ENCODE data around the gene TTC27. TPM values are rescaled to one million over a fixed set of nuclear protein-coding genes. Genes with fewer than 3 reads are reported as not detected.

The TTC27 gene
- total and polyA plus RNA-seq, 3 experiments from 2014 or later: 22.1 to 41.7 (median 40.9) TPM

- Histone ChIP-seq H3K27me3 (ENCODE audit: insufficient read depth, low read length, poor library complexity, severe bottlenecking) (no peaks in the 10 kb centered on the region), H3K9me3 (ENCODE audit: low read length) (no peaks in the 10 kb centered on the region), H3K4me3 (ENCODE audit: low read length) (no peak overlapping the region), H3K4me1 (ENCODE audit: insufficient read depth, low read length) (no peaks in the 10 kb centered on the region), H3K36me3 (ENCODE audit: insufficient read depth, low read length) (no peaks in the 10 kb centered on the region), H3K27ac (ENCODE audit: low read depth, low read length) (no peak overlapping the region)
- CTCF ChIA-PET: no interaction called here
- POLR2A ChIA-PET: no interaction called here
- Mint-ChIP-seq H3K4me1 (no peaks in the 10 kb centered on the region), H3K27ac (no peak overlapping the region), H3K9me3 (no peaks in the 10 kb centered on the region), H3K27me3 (no peaks in the 10 kb centered on the region), H3K36me3 (peaks cover 6 to 34% (median 23%) of the 10 kb centered on the region in 3 donors), H3K4me3 (no peak overlapping the region)
- DNase-seq: no peak
Measured at GRCh38 chr2:32805104-32806095, 177.6 kb downstream of the TTC27 start.

DNA sequence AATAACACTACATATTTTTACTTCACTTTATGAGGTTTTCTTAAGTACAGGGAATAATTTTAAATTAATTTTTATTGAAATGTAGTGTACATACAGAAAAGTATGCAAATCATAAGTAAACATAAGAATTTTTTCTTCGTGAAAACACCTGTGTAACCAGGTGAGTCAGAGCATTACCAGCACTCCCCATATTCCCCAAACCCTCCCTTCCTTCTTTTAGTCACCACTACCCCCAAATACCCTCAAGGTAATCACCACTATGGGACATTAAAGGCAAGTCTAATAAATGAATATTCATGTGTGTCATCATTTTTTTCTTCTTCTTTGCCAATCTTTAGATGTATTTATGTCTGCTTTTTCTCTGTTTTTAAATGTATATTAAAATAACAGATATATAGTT, 179.0 kb downstream of the TTC27 start:
- no peaks in the 10 kb centered on the region for H3K4me1 Mint-ChIP-seq
- H3K9me3 Mint-ChIP-seq: no peaks in the 10 kb centered on the region
- Histone ChIP-seq H3K9me3 (ENCODE audit: low read length) (no peaks in the 10 kb centered on the region), H3K36me3 (ENCODE audit: insufficient read depth, low read length) (no peaks in the 10 kb centered on the region), H3K4me3 (ENCODE audit: low read length) (no peak overlapping the region), H3K27me3 (ENCODE audit: insufficient read depth, low read length, poor library complexity, severe bottlenecking) (no peaks in the 10 kb centered on the region), H3K27ac (ENCODE audit: low read depth, low read length) (no peak overlapping the region), H3K4me1 (ENCODE audit: insufficient read depth, low read length) (no peaks in the 10 kb centered on the region)
- H3K4me3 Mint-ChIP-seq: no peak overlapping the region
- ChIA-PET POLR2A (no interaction called here), CTCF (no interaction called here)
- peaks cover 9 to 41% (median 30%) of the 10 kb centered on the region in 3 donors for H3K36me3 Mint-ChIP-seq
- H3K27ac Mint-ChIP-seq: no peak overlapping the region
- H3K27me3 Mint-ChIP-seq: no peaks in the 10 kb centered on the region
- no peak for DNase-seq

DNA sequence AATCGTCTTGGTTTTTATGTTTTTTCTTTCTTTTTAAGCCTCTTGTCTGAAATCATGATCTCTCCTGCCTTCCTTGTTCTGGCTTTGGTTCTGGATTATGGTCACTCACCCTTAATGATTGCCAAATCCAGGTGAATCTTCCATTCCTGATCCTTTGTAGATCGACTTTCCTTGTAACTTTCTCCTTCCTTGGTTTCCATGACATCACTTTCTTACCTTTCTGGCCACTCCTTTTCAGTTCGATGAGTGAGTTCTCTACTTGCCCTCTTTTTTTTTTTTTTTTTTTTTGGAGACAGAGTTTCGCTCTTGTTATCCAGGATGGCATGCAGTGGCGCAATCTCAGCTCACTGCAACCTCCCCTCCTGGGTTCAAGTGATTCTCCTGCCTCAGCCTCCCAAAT, 179.8 kb downstream of the TTC27 start:
- Histone ChIP-seq H3K4me3 (ENCODE audit: low read length) (no peak overlapping the region), H3K4me1 (ENCODE audit: insufficient read depth, low read length) (no peaks in the 10 kb centered on the region), H3K27ac (ENCODE audit: low read depth, low read length) (no peak overlapping the region), H3K36me3 (ENCODE audit: insufficient read depth, low read length) (no peaks in the 10 kb centered on the region), H3K9me3 (ENCODE audit: low read length) (no peaks in the 10 kb centered on the region), H3K27me3 (ENCODE audit: insufficient read depth, low read length, poor library complexity, severe bottlenecking) (no peaks in the 10 kb centered on the region)
- no peaks in the 10 kb centered on the region for H3K9me3 Mint-ChIP-seq
- H3K36me3 Mint-ChIP-seq: peaks cover 10 to 46% (median 30%) of the 10 kb centered on the region in 3 donors
- POLR2A ChIA-PET: no interaction called here
- H3K27me3 Mint-ChIP-seq: no peaks in the 10 kb centered on the region
- H3K4me3 Mint-ChIP-seq: no peak overlapping the region
- CTCF ChIA-PET: no interaction called here
- H3K27ac Mint-ChIP-seq: no peak overlapping the region
- H3K4me1 Mint-ChIP-seq: no peaks in the 10 kb centered on the region
- DNase-seq: no peak

- ChIA-PET POLR2A (no interaction called here), CTCF (interaction anchor here (1.0 kb wide), 1 partner anchor 14 kb away, joined by 4 read pairs; no protein-coding TSS in a partner anchor)
- DNase-seq: no peak
- Mint-ChIP-seq H3K4me3 (no peak overlapping the region), H3K36me3 (peaks cover 13 to 68% (median 33%) of the 10 kb centered on the region in 3 donors), H3K27ac (peak overlapping the region in 1 of 8 donors; percentile 74), H3K4me1 (no peaks in the 10 kb centered on the region), H3K9me3 (no peaks in the 10 kb centered on the region), H3K27me3 (no peaks in the 10 kb centered on the region)
- no peaks in the 10 kb centered on the region for H3K36me3 ChIP-seq (ENCODE audit: insufficient read depth, low read length)
- H3K4me1 ChIP-seq (ENCODE audit: insufficient read depth, low read length): no peaks in the 10 kb centered on the region
- H3K9me3 ChIP-seq (ENCODE audit: low read length): no peaks in the 10 kb centered on the region
- H3K4me3 ChIP-seq (ENCODE audit: low read length): no peak overlapping the region
- no peaks in the 10 kb centered on the region for H3K27me3 ChIP-seq (ENCODE audit: insufficient read depth, low read length, poor library complexity, severe bottlenecking)
- H3K27ac ChIP-seq (ENCODE audit: low read depth, low read length): no peak overlapping the region
Measured at GRCh38 chr2:32810909-32811495, 183.2 kb downstream of the TTC27 start.

DNA sequence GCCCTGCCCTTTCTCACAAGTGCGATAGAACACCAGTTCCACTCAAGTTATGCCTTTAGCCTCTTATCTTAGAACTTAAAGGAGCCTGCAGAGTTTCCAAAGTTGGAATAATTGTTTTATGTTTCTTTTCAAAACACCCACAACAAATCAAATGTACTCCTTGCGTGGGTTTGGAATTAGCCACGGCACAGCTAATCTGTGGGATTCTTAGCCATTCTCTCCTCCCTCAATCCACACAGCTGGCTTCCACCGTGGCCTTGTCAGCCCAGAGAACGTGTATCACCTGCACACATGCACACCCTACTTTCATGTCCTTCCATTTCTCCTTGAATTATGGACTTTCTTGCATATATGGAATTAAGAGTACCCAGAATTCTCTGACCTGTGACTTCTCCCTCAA, 183.8 kb downstream of the TTC27 start:
- Mint-ChIP-seq H3K27me3 (no peaks in the 10 kb centered on the region), H3K27ac (no peak overlapping the region), H3K9me3 (no peaks in the 10 kb centered on the region), H3K4me1 (no peaks in the 10 kb centered on the region), H3K36me3 (peaks cover 13 to 73% (median 33%) of the 10 kb centered on the region in 3 donors), H3K4me3 (no peak overlapping the region)
- Histone ChIP-seq H3K9me3 (ENCODE audit: low read length) (no peaks in the 10 kb centered on the region), H3K27me3 (ENCODE audit: insufficient read depth, low read length, poor library complexity, severe bottlenecking) (no peaks in the 10 kb centered on the region), H3K36me3 (ENCODE audit: insufficient read depth, low read length) (no peaks in the 10 kb centered on the region), H3K27ac (ENCODE audit: low read depth, low read length) (no peak overlapping the region), H3K4me3 (ENCODE audit: low read length) (no peak overlapping the region), H3K4me1 (ENCODE audit: insufficient read depth, low read length) (no peaks in the 10 kb centered on the region)
- ChIA-PET POLR2A (no interaction called here), CTCF (no interaction called here)
- no peak for DNase-seq

GRCh38 chr2:32812316-32812715, 184.5 kb downstream of the TTC27 start:
- Mint-ChIP-seq H3K4me1 (no peaks in the 10 kb centered on the region), H3K9me3 (no peaks in the 10 kb centered on the region), H3K4me3 (no peak overlapping the region), H3K36me3 (peaks cover 15 to 77% (median 36%) of the 10 kb centered on the region in 3 donors), H3K27me3 (no peaks in the 10 kb centered on the region), H3K27ac (no peak overlapping the region)
- H3K4me3 ChIP-seq (ENCODE audit: low read length): no peak overlapping the region
- POLR2A ChIA-PET: no interaction called here
- H3K4me1 ChIP-seq (ENCODE audit: insufficient read depth, low read length): no peaks in the 10 kb centered on the region
- CTCF ChIA-PET: no interaction called here
- DNase-seq: no peak
- no peaks in the 10 kb centered on the region for H3K36me3 ChIP-seq (ENCODE audit: insufficient read depth, low read length)
- no peaks in the 10 kb centered on the region for H3K9me3 ChIP-seq (ENCODE audit: low read length)
- H3K27ac ChIP-seq (ENCODE audit: low read depth, low read length): no peak overlapping the region
- no peaks in the 10 kb centered on the region for H3K27me3 ChIP-seq (ENCODE audit: insufficient read depth, low read length, poor library complexity, severe bottlenecking)

GRCh38 chr2:32820088-32820487, 192.2 kb downstream of the TTC27 start:
- H3K9me3 Mint-ChIP-seq: no peaks in the 10 kb centered on the region
- H3K36me3 Mint-ChIP-seq: peaks cover 9 to 53% (median 17%) of the 10 kb centered on the region in 3 donors
- H3K4me3 Mint-ChIP-seq: no peak overlapping the region
- H3K27me3 ChIP-seq (ENCODE audit: insufficient read depth, low read length, poor library complexity, severe bottlenecking): no peaks in the 10 kb centered on the region
- no peaks in the 10 kb centered on the region for H3K4me1 ChIP-seq (ENCODE audit: insufficient read depth, low read length)
- peak overlapping the region in 1 of 8 donors; percentile 36 for H3K27ac Mint-ChIP-seq
- no peaks in the 10 kb centered on the region for H3K9me3 ChIP-seq (ENCODE audit: low read length)
- H3K36me3 ChIP-seq (ENCODE audit: insufficient read depth, low read length): peaks cover 5% of the 10 kb centered on the region
- no peaks in the 10 kb centered on the region for H3K4me1 Mint-ChIP-seq
- H3K27me3 Mint-ChIP-seq: no peaks in the 10 kb centered on the region
- CTCF ChIA-PET: no interaction called here
- POLR2A ChIA-PET: no interaction called here
- H3K4me3 ChIP-seq (ENCODE audit: low read length): no peak overlapping the region
- DNase-seq: no peak
- H3K27ac ChIP-seq (ENCODE audit: low read depth, low read length): no peak overlapping the region

GRCh38 chr2:32820701-32821100, 192.9 kb downstream of the TTC27 start:
- no peaks in the 10 kb centered on the region for H3K4me1 Mint-ChIP-seq
- H3K36me3 ChIP-seq (ENCODE audit: insufficient read depth, low read length): peaks cover 5% of the 10 kb centered on the region
- no peak overlapping the region for H3K4me3 ChIP-seq (ENCODE audit: low read length)
- H3K9me3 ChIP-seq (ENCODE audit: low read length): no peaks in the 10 kb centered on the region
- DNase-seq: no peak
- no peaks in the 10 kb centered on the region for H3K9me3 Mint-ChIP-seq
- no peak overlapping the region for H3K4me3 Mint-ChIP-seq
- ChIA-PET CTCF (no interaction called here), POLR2A (no interaction called here)
- H3K27me3 Mint-ChIP-seq: no peaks in the 10 kb centered on the region
- H3K27ac Mint-ChIP-seq: no peak overlapping the region
- H3K27ac ChIP-seq (ENCODE audit: low read depth, low read length): no peak overlapping the region
- no peaks in the 10 kb centered on the region for H3K27me3 ChIP-seq (ENCODE audit: insufficient read depth, low read length, poor library complexity, severe bottlenecking)
- peaks cover 9 to 53% (median 20%) of the 10 kb centered on the region in 3 donors for H3K36me3 Mint-ChIP-seq
- H3K4me1 ChIP-seq (ENCODE audit: insufficient read depth, low read length): no peaks in the 10 kb centered on the region

Data from CD8-positive, alpha-beta memory T cell (primary cell).